HG02970 (cell line): ENCODE data around the gene NPTN.
"Not testable (repeated sequence)": the region's sequence is repeated elsewhere in the genome, so short reads cannot be mapped to it uniquely, and the experiment has no call there.

Experiments used
- ATAC-seq: cut with Tn5 transposase; IDR thresholded peaks from one replicate; pipeline ENCODE4 v1.9.1; 2021; ENCODE audit warnings: mild to moderate bottlenecking, moderate library complexity, moderate number of reproducible peaks; ENCODE audit not compliant: unreplicated experiment, low FRiP score

Gene NPTN

DNA sequence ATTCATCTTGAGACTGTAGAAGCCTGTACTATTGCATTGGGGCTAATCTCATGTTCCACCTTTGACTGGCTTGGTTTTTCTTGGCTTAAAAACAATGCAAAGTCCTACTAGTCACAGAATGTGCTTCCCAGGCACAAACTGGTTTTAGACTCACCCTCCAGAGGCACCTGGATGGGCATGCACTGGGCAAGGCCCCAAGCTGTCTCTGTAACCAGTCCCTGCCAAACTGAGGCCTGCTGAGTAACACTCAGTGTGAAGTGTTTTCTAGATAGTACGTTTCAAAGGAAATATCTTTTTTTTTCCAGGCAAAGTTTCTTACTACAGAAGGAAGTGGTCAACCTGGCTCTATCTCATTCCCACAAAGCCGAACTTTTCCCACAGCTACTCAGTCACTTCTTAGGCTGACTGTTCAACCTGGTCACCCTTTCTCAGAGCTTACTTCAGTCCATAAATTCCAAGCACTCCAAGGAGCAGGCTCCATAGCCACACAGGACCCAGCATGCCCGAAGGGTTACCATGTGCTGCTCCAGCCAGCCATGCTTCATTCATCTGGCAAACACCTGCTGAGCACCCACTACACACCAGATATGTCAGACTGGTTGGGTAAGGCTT lies 57.4 kb downstream of the NPTN start:
- ATAC-seq: no peak

DNA sequence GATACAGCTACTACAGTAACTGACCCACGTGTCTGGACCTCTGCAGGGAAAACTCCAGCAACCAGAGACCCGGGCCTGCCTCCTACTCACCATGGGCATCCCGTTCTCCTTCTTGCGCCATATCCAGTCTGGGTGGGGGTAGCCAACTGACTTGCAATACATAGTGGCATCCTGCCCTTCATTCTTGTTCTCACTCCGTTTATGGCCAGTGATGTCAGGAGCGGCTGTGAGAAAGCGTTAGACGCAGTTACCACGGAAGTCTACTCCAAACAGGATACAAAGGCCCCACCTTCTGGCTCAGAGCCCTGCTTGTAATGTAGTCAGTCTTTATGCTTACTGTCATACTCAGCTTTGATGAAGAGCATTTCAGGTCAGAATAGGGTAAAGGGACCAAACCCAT lies 59.6 kb downstream of the NPTN start:
- no peak for ATAC-seq

- ATAC-seq: no peak
Measured at GRCh38 chr15:73573037-73573436, 60.2 kb downstream of the NPTN start.

DNA sequence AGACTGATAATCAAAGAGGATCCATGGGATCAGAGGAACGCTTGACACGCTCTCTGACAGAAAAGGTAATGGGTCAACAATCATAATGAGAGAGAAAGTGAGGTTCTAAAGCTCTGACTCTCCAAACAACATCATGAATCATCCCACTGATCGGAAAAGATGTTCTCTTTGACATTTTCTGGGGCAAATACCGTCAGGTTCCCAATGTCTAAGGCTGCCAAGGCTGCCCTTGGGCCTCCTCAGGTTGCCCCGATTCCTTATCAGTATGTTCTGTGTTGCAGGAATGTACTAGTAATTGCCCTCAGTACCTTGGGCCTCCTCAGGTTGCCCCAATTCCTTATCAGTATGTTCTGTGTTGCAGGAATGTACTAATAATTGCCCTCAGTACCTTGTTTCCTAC lies 60.9 kb downstream of the NPTN start:
- no peak for ATAC-seq

GRCh38 chr15:73571346-73571745 lies 61.8 kb downstream of the NPTN start:
- no peak for ATAC-seq

DNA sequence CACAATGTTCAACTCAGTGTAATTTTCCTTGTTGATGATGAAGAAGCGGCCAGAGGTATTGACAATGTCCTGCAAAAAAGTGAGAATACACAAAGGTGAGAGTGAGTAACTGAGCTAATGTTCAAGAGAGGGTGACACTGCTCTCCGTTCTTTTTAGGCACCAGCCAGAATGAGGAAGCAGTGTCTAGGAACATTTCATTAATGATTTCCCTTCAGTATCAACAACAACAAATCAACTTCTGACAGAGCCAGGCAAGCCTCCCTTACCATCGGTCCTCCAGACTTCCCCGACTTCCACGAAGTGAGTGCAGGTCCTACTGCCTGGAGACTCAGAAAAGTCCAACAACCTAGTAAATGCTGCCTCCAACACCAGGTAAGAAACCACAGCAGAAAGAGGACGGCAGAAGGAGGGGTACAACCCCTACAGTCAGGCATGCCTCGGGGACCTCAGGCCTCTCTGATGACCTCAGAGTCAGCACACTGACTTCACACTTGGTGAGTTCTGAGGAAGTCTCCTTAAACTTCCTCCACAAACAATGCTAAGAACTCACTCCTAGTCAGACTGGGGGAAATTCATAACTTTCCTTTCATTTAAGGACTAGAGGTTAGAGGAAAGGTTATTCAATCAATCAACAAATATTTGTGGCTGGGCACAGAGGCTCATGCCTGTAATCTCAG lies 62.7 kb downstream of the NPTN start:
- no peak for ATAC-seq

DNA sequence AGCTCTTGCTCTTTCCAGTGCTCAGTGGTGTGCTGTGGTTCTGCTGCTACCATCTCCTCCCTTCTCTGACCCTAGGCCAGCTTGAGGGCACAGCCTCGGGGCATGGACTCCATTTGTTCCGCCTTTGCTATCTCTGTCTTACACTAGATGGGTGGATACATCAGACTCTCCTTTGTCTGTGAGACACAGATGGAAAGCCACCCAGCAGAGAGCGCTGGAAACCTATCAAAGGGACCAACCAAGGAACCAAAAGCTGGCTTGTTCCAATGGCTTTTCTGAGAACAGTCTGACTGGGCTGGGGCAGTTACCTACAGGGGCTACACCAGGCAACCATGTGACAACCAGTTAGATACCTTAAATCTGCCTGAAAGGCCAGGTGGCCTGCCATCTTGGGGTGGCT lies 63.8 kb downstream of the NPTN start:
- no peak for ATAC-seq

DNA sequence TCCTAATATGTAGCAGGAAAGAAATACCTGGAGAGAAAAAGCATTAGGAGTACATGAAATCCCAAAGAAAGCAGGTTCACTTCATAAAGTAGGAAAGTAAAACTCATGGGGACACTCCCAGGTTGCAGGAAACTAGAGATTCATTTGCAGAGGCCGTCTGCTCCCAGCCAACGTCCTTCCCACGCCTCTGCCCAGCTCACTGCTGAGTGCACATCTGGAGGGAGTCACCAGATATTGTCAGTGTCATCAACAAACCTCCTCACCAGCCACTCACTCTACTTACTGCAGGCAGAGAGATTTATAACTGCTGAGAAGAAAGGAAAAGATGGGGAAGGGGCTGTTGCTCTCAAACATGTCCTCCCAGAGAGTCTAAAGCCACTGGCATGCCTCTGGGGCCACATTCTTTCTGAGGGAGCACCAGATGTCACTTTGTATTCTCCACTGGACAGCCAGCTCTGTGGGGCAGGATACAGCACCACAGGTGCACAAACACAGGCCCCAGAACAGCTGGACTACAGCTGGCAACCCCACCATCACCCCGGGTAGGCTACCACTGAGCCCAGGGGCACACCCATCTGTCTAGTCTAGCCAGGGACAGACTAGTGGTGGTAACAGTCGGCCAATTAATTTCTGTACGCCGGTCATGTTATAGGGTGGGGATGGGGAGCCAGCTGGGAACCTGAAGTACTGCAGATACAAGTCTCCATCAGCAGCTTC lies 64.5 kb downstream of the NPTN start:
- ATAC-seq: no peak

DNA sequence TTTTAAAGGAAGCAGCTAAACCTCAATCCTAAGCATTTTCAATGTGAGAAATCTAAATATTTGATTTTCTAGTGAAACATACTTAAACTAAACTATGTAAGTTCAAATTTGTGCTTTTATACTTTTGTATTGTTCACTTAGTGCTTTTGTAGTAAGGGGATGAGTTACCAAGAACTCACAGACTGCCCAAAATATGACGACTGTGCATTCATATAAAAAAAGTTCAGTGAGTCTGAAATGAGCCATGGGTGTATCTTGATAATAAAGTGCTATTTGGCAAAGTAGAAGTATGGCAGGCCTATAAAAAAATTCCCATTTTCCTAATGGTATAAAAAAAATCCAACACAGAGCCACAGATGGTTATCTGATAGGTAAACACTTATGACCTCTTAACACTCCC lies 66.2 kb downstream of the NPTN start:
- no peak for ATAC-seq

DNA sequence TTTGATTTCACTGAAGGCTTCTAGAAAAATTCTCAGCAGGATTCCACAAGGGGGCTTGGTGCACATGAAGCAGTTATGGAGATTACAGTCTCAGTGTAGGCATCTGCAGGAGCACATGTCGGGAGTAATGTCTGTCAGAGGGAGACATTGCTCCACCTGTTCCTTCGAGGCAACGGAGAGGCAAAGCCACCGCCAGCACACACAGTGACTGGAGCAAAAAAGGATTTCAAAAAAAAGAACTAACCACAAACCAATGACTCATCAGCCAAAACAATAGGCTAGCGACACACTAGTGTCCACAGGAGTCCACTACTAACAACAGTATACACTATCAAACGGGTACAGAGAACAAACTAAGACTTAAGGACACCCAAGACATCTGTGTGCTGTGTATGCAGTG lies 68.9 kb downstream of the NPTN start:
- no peak for ATAC-seq

DNA sequence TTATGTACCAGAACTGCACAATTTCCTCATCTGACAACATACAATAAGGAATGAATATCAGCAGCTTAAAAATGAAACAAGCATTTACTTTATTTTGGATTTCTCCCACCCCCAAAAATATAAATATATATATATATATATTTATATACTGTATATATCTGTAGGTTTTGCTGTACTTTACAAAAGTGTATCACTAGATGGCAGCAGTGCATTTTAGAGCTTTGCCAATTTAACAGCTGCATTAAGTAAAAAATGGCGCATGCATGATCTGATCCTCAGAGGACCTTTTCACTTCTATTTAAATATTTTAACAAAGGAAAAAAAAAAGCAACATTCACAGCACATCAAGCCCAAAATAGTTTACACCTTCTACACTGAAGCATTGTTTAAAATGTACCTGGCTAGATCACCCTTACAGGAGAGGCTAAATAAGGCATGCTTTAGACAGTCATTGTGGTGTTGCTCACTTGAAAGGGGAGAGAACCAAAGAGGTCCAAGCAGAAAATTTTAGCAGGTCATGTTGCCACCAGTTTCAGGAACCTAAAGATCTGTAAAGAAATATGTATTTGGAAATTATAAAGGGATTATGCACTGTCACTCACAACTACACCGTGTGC lies 72.6 kb downstream of the NPTN start:
- ATAC-seq: no peak

- no peak for ATAC-seq
Measured at GRCh38 chr15:73558529-73558928, 74.7 kb downstream of the NPTN start.

- no peak for ATAC-seq
Measured at GRCh38 chr15:73555080-73555479, 78.1 kb downstream of the NPTN start.

GRCh38 chr15:73550190-73550589 lies 83.0 kb downstream of the NPTN start:
- no peak for ATAC-seq

GRCh38 chr15:73548925-73549324 lies 84.3 kb downstream of the NPTN start:
- ATAC-seq: not testable (repeated sequence)

GRCh38 chr15:73541479-73541878 lies 91.7 kb downstream of the NPTN start:
- ATAC-seq: no peak

DNA sequence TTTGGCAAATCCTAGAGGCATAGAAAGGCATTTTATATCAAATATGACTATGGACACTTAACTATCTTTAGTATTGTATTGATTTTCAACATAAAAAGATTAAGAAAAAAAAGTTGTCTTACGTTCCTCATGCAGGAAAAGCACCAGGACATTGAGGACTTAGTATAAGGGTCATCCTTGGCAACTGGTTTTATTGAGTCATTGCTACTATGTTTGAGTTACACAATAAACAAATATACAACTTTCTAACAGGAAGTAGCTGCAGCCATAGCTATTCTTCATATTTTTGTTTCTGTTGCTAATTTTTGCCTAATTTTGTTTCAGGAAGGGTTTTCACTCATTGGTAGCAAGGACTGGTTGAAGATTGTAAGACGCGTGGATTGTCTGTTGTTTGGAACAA lies 93.0 kb downstream of the NPTN start:
- ATAC-seq: no peak

GRCh38 chr15:73539212-73540128 lies 93.7 kb downstream of the NPTN start:
- ATAC-seq: no peak

GRCh38 chr15:73538563-73539211 lies 94.5 kb downstream of the NPTN start:
- no peak for ATAC-seq

DNA sequence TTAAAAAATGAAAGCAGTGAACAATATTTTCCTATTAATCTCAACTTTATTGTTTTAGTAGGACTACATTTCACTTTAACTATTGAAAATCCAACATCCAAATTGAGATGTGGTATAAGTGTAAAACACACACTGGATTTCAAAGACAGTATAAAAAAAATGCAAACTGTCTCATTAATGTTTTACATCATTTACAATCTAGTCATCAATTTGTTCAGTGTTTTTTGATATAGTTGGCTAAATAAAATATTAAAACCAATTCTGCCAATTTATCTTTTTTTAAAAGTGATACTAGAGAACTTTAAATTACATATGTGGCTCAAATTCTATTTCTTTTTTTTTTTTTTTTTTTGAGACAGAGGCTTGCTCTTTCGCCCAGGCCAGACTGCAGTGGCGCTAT lies 95.1 kb downstream of the NPTN start:
- ATAC-seq: no peak
